Measurements from ENCODE around the gene DCC.

Gene DCC

GRCh38 chr18:52694804-52695203, 354.8 kb downstream of the DCC start:
- DNase-seq (ENCODE audit: low read depth): no peak

- DNase-seq (ENCODE audit: low read depth): no peak
Measured at GRCh38 chr18:52700116-52700515, 360.1 kb downstream of the DCC start.

GRCh38 chr18:52700816-52701215, 360.8 kb downstream of the DCC start:
- no peak for DNase-seq (ENCODE audit: low read depth)

GRCh38 chr18:52701219-52701935, 361.4 kb downstream of the DCC start:
- DNase-seq (ENCODE audit: low read depth): no peak

- no peak for DNase-seq (ENCODE audit: low read depth)
Measured at GRCh38 chr18:52715421-52715820, 375.4 kb downstream of the DCC start.

GRCh38 chr18:52715991-52716390, 376.0 kb downstream of the DCC start:
- no peak for DNase-seq (ENCODE audit: low read depth)

- DNase-seq (ENCODE audit: low read depth): no peak
Measured at GRCh38 chr18:52716973-52717372, 377.0 kb downstream of the DCC start.

GRCh38 chr18:52722904-52723303, 382.9 kb downstream of the DCC start:
- no peak for DNase-seq (ENCODE audit: low read depth)

GRCh38 chr18:52723550-52723970, 383.6 kb downstream of the DCC start:
- DNase-seq (ENCODE audit: low read depth): no peak

GRCh38 chr18:52730972-52731619, 391.1 kb downstream of the DCC start:
- DNase-seq (ENCODE audit: low read depth): no peak

- no peak for DNase-seq (ENCODE audit: low read depth)
Measured at GRCh38 chr18:52738946-52739345, 398.9 kb downstream of the DCC start.

- no peak for DNase-seq (ENCODE audit: low read depth)
Measured at GRCh38 chr18:52746986-52747385, 407.0 kb downstream of the DCC start.

- no peak for DNase-seq (ENCODE audit: low read depth)
Measured at GRCh38 chr18:52747869-52748268, 407.9 kb downstream of the DCC start.

- DNase-seq (ENCODE audit: low read depth): no peak
Measured at GRCh38 chr18:52748343-52748742, 408.3 kb downstream of the DCC start.

GRCh38 chr18:52749542-52749941, 409.5 kb downstream of the DCC start:
- DNase-seq (ENCODE audit: low read depth): no peak

- no peak for DNase-seq (ENCODE audit: low read depth)
Measured at GRCh38 chr18:52750995-52751394, 411.0 kb downstream of the DCC start.

- no peak for DNase-seq (ENCODE audit: low read depth)
Measured at GRCh38 chr18:52764316-52764715, 424.3 kb downstream of the DCC start.

- no peak for DNase-seq (ENCODE audit: low read depth)
Measured at GRCh38 chr18:52766002-52766545, 426.1 kb downstream of the DCC start.

GRCh38 chr18:52781113-52781512, 441.1 kb downstream of the DCC start:
- no peak for DNase-seq (ENCODE audit: low read depth)

- no peak for DNase-seq (ENCODE audit: low read depth)
Measured at GRCh38 chr18:52791321-52791720, 451.3 kb downstream of the DCC start.

GRCh38 chr18:52812834-52813233, 472.8 kb downstream of the DCC start:
- DNase-seq (ENCODE audit: low read depth): no peak

GRCh38 chr18:52813635-52814416, 473.8 kb downstream of the DCC start:
- no peak for DNase-seq (ENCODE audit: low read depth)

- no peak for DNase-seq (ENCODE audit: low read depth)
Measured at GRCh38 chr18:52815651-52816050, 475.7 kb downstream of the DCC start.
